ENCODE results near the gene PSG11.
"Not testable (repeated sequence)": the region's sequence is repeated elsewhere in the genome, so short reads cannot be mapped to it uniquely, and the experiment has no call there.

The PSG11 gene

GRCh38 chr19:43026369-43026768 lies at the start of gene PSG11:
TSS of gene PSG11 (minus strand) at chr19:43026469. CDS start at chr19:43026372, 97 bp downstream.
- not testable (repeated sequence) for H3K4me3 ChIP-seq (ENCODE audit: low read length); H3K9ac ChIP-seq (ENCODE audit: low read length); H3K9me3 ChIP-seq (ENCODE audit: control insufficient read depth, low read length); H3K36me3 ChIP-seq (ENCODE audit: control insufficient read depth, insufficient read depth, low read length, severe bottlenecking); DNase-seq (ENCODE audit: low read depth); H3K4me1 ChIP-seq (ENCODE audit: control insufficient read depth, insufficient read depth, low read length); H3K27me3 ChIP-seq (replicated peaks; ENCODE audit: control insufficient read depth, insufficient read depth, low read length)

- H3K9me3 ChIP-seq (ENCODE audit: control insufficient read depth, low read length); H3K27me3 ChIP-seq (replicated peaks; ENCODE audit: control insufficient read depth, insufficient read depth, low read length); H3K36me3 ChIP-seq (ENCODE audit: control insufficient read depth, insufficient read depth, low read length, severe bottlenecking); H3K4me3 ChIP-seq (ENCODE audit: low read length); H3K4me1 ChIP-seq (ENCODE audit: control insufficient read depth, insufficient read depth, low read length); H3K9ac ChIP-seq (ENCODE audit: low read length): not testable (repeated sequence)
- DNase-seq (ENCODE audit: low read depth): peak; percentile 5
These were observed 36.1 kb upstream of the PSG11 start for GRCh38 chr19:43062418-43062817.

- not testable (repeated sequence) for DNase-seq (ENCODE audit: low read depth); H3K4me1 ChIP-seq (ENCODE audit: control insufficient read depth, insufficient read depth, low read length); H3K4me3 ChIP-seq (ENCODE audit: low read length)
These were observed 35.1 kb upstream of the PSG11 start for GRCh38 chr19:43061326-43061725.

GRCh38 chr19:43060254-43060653 lies 34.0 kb upstream of the PSG11 start:
- not testable (repeated sequence) for H3K9me3 ChIP-seq (ENCODE audit: control insufficient read depth, low read length); H3K4me1 ChIP-seq (ENCODE audit: control insufficient read depth, insufficient read depth, low read length); H3K36me3 ChIP-seq (ENCODE audit: control insufficient read depth, insufficient read depth, low read length, severe bottlenecking); DNase-seq (ENCODE audit: low read depth); H3K9ac ChIP-seq (ENCODE audit: low read length); H3K4me3 ChIP-seq (ENCODE audit: low read length); H3K27me3 ChIP-seq (replicated peaks; ENCODE audit: control insufficient read depth, insufficient read depth, low read length)

More at GRCh38 chr19:43061326-43061725, 35.1 kb upstream of the PSG11 start:
- H3K36me3 ChIP-seq (ENCODE audit: control insufficient read depth, insufficient read depth, low read length, severe bottlenecking); H3K9ac ChIP-seq (ENCODE audit: low read length); H3K27me3 ChIP-seq (replicated peaks; ENCODE audit: control insufficient read depth, insufficient read depth, low read length); H3K9me3 ChIP-seq (ENCODE audit: control insufficient read depth, low read length): not testable (repeated sequence)

- not testable (repeated sequence) for H3K36me3 ChIP-seq (ENCODE audit: control insufficient read depth, insufficient read depth, low read length, severe bottlenecking); H3K9me3 ChIP-seq (ENCODE audit: control insufficient read depth, low read length); DNase-seq (ENCODE audit: low read depth); H3K4me3 ChIP-seq (ENCODE audit: low read length); H3K9ac ChIP-seq (ENCODE audit: low read length); H3K4me1 ChIP-seq (ENCODE audit: control insufficient read depth, insufficient read depth, low read length); H3K27me3 ChIP-seq (replicated peaks; ENCODE audit: control insufficient read depth, insufficient read depth, low read length)
These were observed 33.2 kb upstream of the PSG11 start for GRCh38 chr19:43059482-43059881.

- H3K4me1 ChIP-seq (ENCODE audit: control insufficient read depth, insufficient read depth, low read length); H3K9me3 ChIP-seq (ENCODE audit: control insufficient read depth, low read length); H3K36me3 ChIP-seq (ENCODE audit: control insufficient read depth, insufficient read depth, low read length, severe bottlenecking); H3K9ac ChIP-seq (ENCODE audit: low read length); H3K27me3 ChIP-seq (replicated peaks; ENCODE audit: control insufficient read depth, insufficient read depth, low read length); DNase-seq (ENCODE audit: low read depth); H3K4me3 ChIP-seq (ENCODE audit: low read length): not testable (repeated sequence)
These were observed 32.2 kb upstream of the PSG11 start for GRCh38 chr19:43058440-43058839.

GRCh38 chr19:43047966-43048365 lies 21.7 kb upstream of the PSG11 start:
- H3K4me3 ChIP-seq (ENCODE audit: low read length); H3K36me3 ChIP-seq (ENCODE audit: control insufficient read depth, insufficient read depth, low read length, severe bottlenecking); H3K27me3 ChIP-seq (replicated peaks; ENCODE audit: control insufficient read depth, insufficient read depth, low read length); H3K9ac ChIP-seq (ENCODE audit: low read length); H3K4me1 ChIP-seq (ENCODE audit: control insufficient read depth, insufficient read depth, low read length); DNase-seq (ENCODE audit: low read depth); H3K9me3 ChIP-seq (ENCODE audit: control insufficient read depth, low read length): not testable (repeated sequence)

GRCh38 chr19:43046578-43046977 lies 20.3 kb upstream of the PSG11 start:
- H3K4me1 ChIP-seq (ENCODE audit: control insufficient read depth, insufficient read depth, low read length); H3K27me3 ChIP-seq (replicated peaks; ENCODE audit: control insufficient read depth, insufficient read depth, low read length); H3K9me3 ChIP-seq (ENCODE audit: control insufficient read depth, low read length); H3K4me3 ChIP-seq (ENCODE audit: low read length); H3K9ac ChIP-seq (ENCODE audit: low read length); DNase-seq (ENCODE audit: low read depth); H3K36me3 ChIP-seq (ENCODE audit: control insufficient read depth, insufficient read depth, low read length, severe bottlenecking): not testable (repeated sequence)

- not testable (repeated sequence) for H3K36me3 ChIP-seq (ENCODE audit: control insufficient read depth, insufficient read depth, low read length, severe bottlenecking); H3K9me3 ChIP-seq (ENCODE audit: control insufficient read depth, low read length); H3K27me3 ChIP-seq (replicated peaks; ENCODE audit: control insufficient read depth, insufficient read depth, low read length); H3K4me3 ChIP-seq (ENCODE audit: low read length); H3K9ac ChIP-seq (ENCODE audit: low read length); DNase-seq (ENCODE audit: low read depth); H3K4me1 ChIP-seq (ENCODE audit: control insufficient read depth, insufficient read depth, low read length)
These were observed 17.4 kb upstream of the PSG11 start for GRCh38 chr19:43043492-43044180.

- not testable (repeated sequence) for H3K9me3 ChIP-seq (ENCODE audit: control insufficient read depth, low read length); H3K36me3 ChIP-seq (ENCODE audit: control insufficient read depth, insufficient read depth, low read length, severe bottlenecking); H3K4me1 ChIP-seq (ENCODE audit: control insufficient read depth, insufficient read depth, low read length); H3K9ac ChIP-seq (ENCODE audit: low read length); H3K4me3 ChIP-seq (ENCODE audit: low read length); H3K27me3 ChIP-seq (replicated peaks; ENCODE audit: control insufficient read depth, insufficient read depth, low read length)
- DNase-seq (ENCODE audit: low read depth): peak; percentile 60
These were observed 5.4 kb upstream of the PSG11 start for GRCh38 chr19:43031645-43032044.

- H3K27me3 ChIP-seq (replicated peaks; ENCODE audit: control insufficient read depth, insufficient read depth, low read length): no peaks in the 10 kb centered on the region
- H3K4me1 ChIP-seq (ENCODE audit: control insufficient read depth, insufficient read depth, low read length): no peaks in the 10 kb centered on the region
- no peaks in the 10 kb centered on the region for H3K9me3 ChIP-seq (ENCODE audit: control insufficient read depth, low read length)
- no peak overlapping the region for H3K9ac ChIP-seq (ENCODE audit: low read length)
- no peak overlapping the region for H3K4me3 ChIP-seq (ENCODE audit: low read length)
- DNase-seq (ENCODE audit: low read depth): no peak
- no peaks in the 10 kb centered on the region for H3K36me3 ChIP-seq (ENCODE audit: control insufficient read depth, insufficient read depth, low read length, severe bottlenecking)
These were observed 2.6 kb upstream of the PSG11 start for GRCh38 chr19:43028866-43029265.

- H3K9ac ChIP-seq (ENCODE audit: low read length); H3K36me3 ChIP-seq (ENCODE audit: control insufficient read depth, insufficient read depth, low read length, severe bottlenecking); H3K27me3 ChIP-seq (replicated peaks; ENCODE audit: control insufficient read depth, insufficient read depth, low read length); DNase-seq (ENCODE audit: low read depth); H3K4me3 ChIP-seq (ENCODE audit: low read length); H3K9me3 ChIP-seq (ENCODE audit: control insufficient read depth, low read length); H3K4me1 ChIP-seq (ENCODE audit: control insufficient read depth, insufficient read depth, low read length): not testable (repeated sequence)
These were observed 1.7 kb upstream of the PSG11 start for GRCh38 chr19:43027985-43028384.
